Body of pancreas (tissue), 4 donors: Measurements from ENCODE around the gene KCP. TPM values are rescaled to one million over a fixed set of nuclear protein-coding genes. Genes with fewer than 3 reads are reported as not detected.

Experiments
- ATAC-seq: fragments of 150-250 bp; one replicate; pipeline ENCODE4 v1.9.1; 2016
- DNase-seq, 4 donors: peaks; one replicate each; pipeline ENCODE4 v3.0.0-alpha.2; 2019
- H3K27ac ChIP-seq, 4 donors: fragments of 200-600 bp; sonication (generic); 1 replicate in 3 of 4; 2 replicates in 1 of 4; pipeline versions ENCODE4 v1.5.1 to v1.6.1; 2016 to 2019; ENCODE audit warnings: mild to moderate bottlenecking in 1 of 4, mixed read lengths in 1 of 4, moderate library complexity in 1 of 4
- H3K27me3 ChIP-seq, 2 donors: fragments of 200-600 bp; sonication (generic); one replicate each; pipeline ENCODE4 v1.6.0; 2016; ENCODE audit warnings: mild to moderate bottlenecking in 1 of 2
- H3K36me3 ChIP-seq, 2 donors: fragments of 200-600 bp; sonication (generic); replicated peaks in 1 of 2; 2 replicates each; pipeline ENCODE4 v1.5.1; 2016; ENCODE audit warnings: low read depth in 2 of 2; ENCODE audit not compliant: insufficient read depth in 1 of 2
- H3K4me1 ChIP-seq: fragments of 200-600 bp; sonication (generic); one replicate; pipeline ENCODE4 v1.6.0; 2016
- H3K4me3 ChIP-seq, 2 donors: fragments of 200-600 bp; sonication (generic); 1 replicate in 1 of 2; 2 replicates in 1 of 2; pipeline ENCODE4 v1.5.1; 2016 to 2019
- H3K9me3 ChIP-seq, 3 donors: fragments of 200-600 bp; sonication (generic); 1 replicate in 2 of 3; 2 replicates in 1 of 3; pipeline ENCODE4 v1.5.1; 2016
- POLR2A ChIP-seq, 3 donors: fragments of 450-650 bp; IDR thresholded peaks; one replicate each; pipeline ENCODE4 v1.6.1; 2016; ENCODE audit warnings: antibody characterized with exemption in 3 of 3, mild to moderate bottlenecking in 2 of 3
- WGBS, 2 donors: methylation state at CpG; one replicate each; pipeline ENCODE4 v1.1.5; 2017; 5-methylcytosine and 5-hydroxymethylcytosine counted together
- intact Hi-C: fragments of 100-400 bp; cut with DNase I; formaldehyde crosslinking; loops from one replicate; pipeline ENCODE4 v1.15.1; 2023
- total RNA-seq, 2 donors: library from RNA; depleted of rRNA; stranded (reverse); fragments of >200 nt; gene quantifications; one replicate each; pipeline ENCODE4 v1.1.0, GENCODE V29; 2016
- TF ChIP-seq, protein P1 (sequence below), 7 experiments: fragments of 450-650 bp in 4 of 7; fragments of 200-600 bp in 3 of 7; sonication (generic) in 3 of 7; IDR thresholded peaks; one replicate each; pipeline ENCODE4 v1.5.1; 2016 to 2019; ENCODE audit warnings: antibody characterized with exemption in 7 of 7

Gene KCP
- total RNA-seq, 2 donors from 2014 or later: 0.33 TPM; not detected in 1

- Histone ChIP-seq H3K9me3 (no peaks in the 10 kb centered on the region), H3K4me3 (no peak overlapping the region), H3K27ac (no peak overlapping the region), H3K4me1 (no peaks in the 10 kb centered on the region), H3K27me3 (no peaks in the 10 kb centered on the region), H3K36me3 (no peaks in the 10 kb centered on the region)
- DNase-seq: no peak
- ATAC-seq: no peak
- intact Hi-C loops: no loop called here
- TF ChIP-seq POLR2A (IDR thresholded peaks at IDR 0.05): no peak
- TF ChIP-seq, protein P1, sequence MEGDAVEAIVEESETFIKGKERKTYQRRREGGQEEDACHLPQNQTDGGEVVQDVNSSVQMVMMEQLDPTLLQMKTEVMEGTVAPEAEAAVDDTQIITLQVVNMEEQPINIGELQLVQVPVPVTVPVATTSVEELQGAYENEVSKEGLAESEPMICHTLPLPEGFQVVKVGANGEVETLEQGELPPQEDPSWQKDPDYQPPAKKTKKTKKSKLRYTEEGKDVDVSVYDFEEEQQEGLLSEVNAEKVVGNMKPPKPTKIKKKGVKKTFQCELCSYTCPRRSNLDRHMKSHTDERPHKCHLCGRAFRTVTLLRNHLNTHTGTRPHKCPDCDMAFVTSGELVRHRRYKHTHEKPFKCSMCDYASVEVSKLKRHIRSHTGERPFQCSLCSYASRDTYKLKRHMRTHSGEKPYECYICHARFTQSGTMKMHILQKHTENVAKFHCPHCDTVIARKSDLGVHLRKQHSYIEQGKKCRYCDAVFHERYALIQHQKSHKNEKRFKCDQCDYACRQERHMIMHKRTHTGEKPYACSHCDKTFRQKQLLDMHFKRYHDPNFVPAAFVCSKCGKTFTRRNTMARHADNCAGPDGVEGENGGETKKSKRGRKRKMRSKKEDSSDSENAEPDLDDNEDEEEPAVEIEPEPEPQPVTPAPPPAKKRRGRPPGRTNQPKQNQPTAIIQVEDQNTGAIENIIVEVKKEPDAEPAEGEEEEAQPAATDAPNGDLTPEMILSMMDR (IDR thresholded peaks at IDR 0.05): no peak
- WGBS, 2 donors: 81 to 85% methylated on average over 24 to 38 of the region's 38 CpGs
Measured at GRCh38 chr7:128842674-128843641, 67.6 kb downstream of the KCP start.

DNA sequence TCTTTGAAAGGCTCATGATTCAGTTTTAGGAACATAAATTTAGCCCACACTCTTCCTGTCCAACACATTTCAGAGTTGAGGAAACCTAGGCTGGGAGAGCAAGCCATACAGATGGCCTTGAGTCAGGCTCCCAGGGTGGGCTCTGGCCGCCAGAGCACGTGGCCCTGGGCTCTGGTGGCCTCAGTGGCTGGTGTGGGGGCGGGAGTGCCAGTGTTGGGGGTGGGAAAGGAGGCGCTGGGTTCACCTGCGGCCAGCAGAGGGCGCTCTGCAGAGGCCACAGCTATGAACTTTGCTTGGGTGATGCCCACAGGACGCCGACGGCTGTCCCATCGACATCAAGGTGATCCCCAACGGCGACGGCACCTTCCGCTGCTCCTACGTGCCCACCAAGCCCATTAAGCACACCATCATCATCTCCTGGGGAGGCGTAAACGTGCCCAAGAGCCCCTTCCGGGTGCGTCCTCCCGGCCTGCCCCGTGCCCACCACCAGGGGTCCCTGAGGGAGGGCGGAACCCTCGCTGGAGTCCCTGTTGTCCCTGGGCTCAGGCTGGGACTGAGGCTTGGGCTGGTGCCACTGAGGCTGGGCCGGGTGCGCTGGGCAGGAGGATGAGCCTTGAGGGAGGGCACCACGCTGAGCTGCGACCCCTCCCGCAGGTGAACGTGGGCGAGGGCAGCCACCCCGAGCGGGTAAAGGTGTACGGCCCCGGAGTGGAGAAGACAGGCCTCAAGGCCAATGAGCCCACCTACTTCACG is 68.4 kb downstream of the KCP start:
- no peak for TF ChIP-seq POLR2A (IDR thresholded peaks at IDR 0.05)
- TF ChIP-seq, protein P1 (IDR thresholded peaks at IDR 0.05): peak; percentile 21 to 81 (median 56)
- H3K36me3 ChIP-seq: no peaks in the 10 kb centered on the region
- no peaks in the 10 kb centered on the region for H3K9me3 ChIP-seq
- H3K4me1 ChIP-seq: no peaks in the 10 kb centered on the region
- intact Hi-C loops: no loop called here
- H3K27ac ChIP-seq: no peak overlapping the region
- no peak overlapping the region for H3K4me3 ChIP-seq
- H3K27me3 ChIP-seq: no peaks in the 10 kb centered on the region
- ATAC-seq: peak; percentile 54
- peak; percentile 37 to 64 (median 47) for DNase-seq
- whole genome bisulfite sequencing, 2 donors: 35 to 48% methylated on average over 16 to 33 of the region's 35 CpGs

DNA sequence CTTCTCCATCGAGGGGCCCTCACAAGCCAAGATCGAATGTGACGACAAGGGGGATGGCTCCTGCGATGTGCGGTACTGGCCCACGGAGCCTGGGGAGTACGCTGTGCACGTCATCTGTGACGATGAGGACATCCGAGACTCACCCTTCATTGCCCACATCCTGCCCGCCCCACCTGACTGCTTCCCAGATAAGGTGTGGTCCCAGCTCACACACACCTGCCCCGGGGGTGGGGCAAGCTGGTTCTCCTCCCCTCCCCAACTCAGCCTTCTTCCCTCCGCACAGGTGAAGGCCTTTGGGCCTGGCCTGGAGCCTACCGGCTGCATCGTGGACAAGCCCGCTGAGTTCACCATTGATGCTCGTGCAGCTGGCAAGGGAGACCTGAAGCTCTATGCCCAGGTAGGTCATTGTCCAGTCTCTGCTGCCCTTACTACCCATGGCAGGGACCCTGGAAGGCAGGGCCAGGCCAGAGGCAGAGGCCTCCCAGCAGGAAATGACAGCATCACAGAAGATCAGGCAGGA is 69.3 kb downstream of the KCP start:
- H3K4me1 ChIP-seq: no peaks in the 10 kb centered on the region
- DNase-seq: peak in 1 of 4 donors; percentile 6
- no peaks in the 10 kb centered on the region for H3K9me3 ChIP-seq
- H3K27me3 ChIP-seq: no peaks in the 10 kb centered on the region
- no peak for ATAC-seq
- intact Hi-C loops: no loop called here
- H3K27ac ChIP-seq: no peak overlapping the region
- H3K4me3 ChIP-seq: no peak overlapping the region
- TF ChIP-seq, protein P1 (IDR thresholded peaks at IDR 0.05): no peak
- TF ChIP-seq POLR2A (IDR thresholded peaks at IDR 0.05): no peak
- no peaks in the 10 kb centered on the region for H3K36me3 ChIP-seq
- whole genome bisulfite sequencing, 2 donors: 77 to 79% methylated on average over 9 to 17 of the region's 17 CpGs

GRCh38 chr7:128840326-128841170 is 70.0 kb downstream of the KCP start:
- 70 to 73% methylated on average over 16 to 23 of the region's 23 CpGs for WGBS, 2 donors
- Histone ChIP-seq H3K27me3 (no peaks in the 10 kb centered on the region), H3K9me3 (no peaks in the 10 kb centered on the region), H3K4me3 (no peak overlapping the region), H3K27ac (no peak overlapping the region), H3K36me3 (no peaks in the 10 kb centered on the region), H3K4me1 (no peaks in the 10 kb centered on the region)
- DNase-seq (peak in 1 of 4 donors; percentile 6), ATAC-seq (no peak)
- intact Hi-C loops: no loop called here
- no peak for TF ChIP-seq POLR2A (IDR thresholded peaks at IDR 0.05)
- TF ChIP-seq, protein P1 (IDR thresholded peaks at IDR 0.05): no peak
